Stimulated activated CD8-positive, alpha-beta memory T cell treated with anti-CD3 and anti-CD28 coated beads, Interleukin-4, amount 100 ng/mL, for 4 hours (primary cell): ENCODE data around the gene RIPK3.
"Not testable (repeated sequence)": the region's sequence is repeated elsewhere in the genome, so short reads cannot be mapped to it uniquely, and the experiment has no call there.

ENCODE experiments used
- DNase-seq, 2 donors: peaks; one replicate each; pipeline ENCODE4 v3.0.0-alpha.2; 2020; ENCODE audit warnings: low read depth in 2 of 2, low spot score in 1 of 2

Gene RIPK3

GRCh38 chr14:24339284-24340151 lies at the start of gene RIPK3:
Gene RIPK3 (minus strand): TSS chr14:24339991. CDS start chr14:24339826, 165 bp downstream.
- no peak for DNase-seq

- DNase-seq = no peak
These were observed 49.5 kb upstream of the RIPK3 start for GRCh38 chr14:24389226-24389848.

- no peak for DNase-seq
These were observed 48.8 kb upstream of the RIPK3 start for GRCh38 chr14:24388474-24389179.

DNA sequence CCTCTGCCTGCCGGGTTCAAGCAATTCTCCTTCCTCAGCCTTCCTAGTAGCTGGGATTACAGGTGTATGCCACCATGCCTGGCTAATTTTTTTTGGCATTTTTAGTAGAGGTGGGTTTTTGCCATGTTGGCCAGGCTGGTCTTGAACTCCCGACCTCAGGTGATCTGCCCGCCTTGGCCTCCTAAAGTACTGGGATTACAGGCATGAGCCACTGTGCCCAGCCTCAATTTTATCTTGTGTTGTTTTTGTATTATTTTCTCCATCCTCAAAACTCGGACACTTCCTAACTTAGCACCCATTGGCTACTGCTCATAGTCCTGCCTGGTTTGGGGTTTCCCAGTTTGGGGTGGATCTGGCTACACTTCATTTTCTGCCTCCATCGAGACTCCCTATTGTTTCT lies 47.8 kb upstream of the RIPK3 start:
- not testable (repeated sequence) for DNase-seq

- no peak for DNase-seq
These were observed 47.2 kb upstream of the RIPK3 start for GRCh38 chr14:24387009-24387345.

GRCh38 chr14:24385524-24385923 lies 45.7 kb upstream of the RIPK3 start:
- no peak for DNase-seq

DNA sequence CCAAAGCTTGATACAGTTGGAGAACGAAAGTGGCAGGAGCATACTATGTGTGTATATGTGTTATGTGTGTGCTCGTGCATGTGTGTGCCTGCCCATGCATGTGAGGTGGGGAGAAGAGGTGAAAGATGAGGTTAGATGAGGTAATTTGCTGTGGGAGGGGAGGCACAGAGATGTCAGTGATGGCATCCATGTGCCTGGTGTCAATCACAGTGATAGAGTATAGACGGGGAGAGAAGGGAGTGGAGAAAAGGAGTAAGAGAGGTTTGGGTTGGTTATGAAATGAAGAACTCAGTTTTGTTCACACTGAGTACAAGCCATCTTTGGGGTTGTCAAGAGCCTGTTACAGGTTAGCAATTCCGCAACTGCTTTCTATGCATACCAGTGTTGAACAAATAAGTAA lies 44.4 kb upstream of the RIPK3 start:
- no peak for DNase-seq

DNA sequence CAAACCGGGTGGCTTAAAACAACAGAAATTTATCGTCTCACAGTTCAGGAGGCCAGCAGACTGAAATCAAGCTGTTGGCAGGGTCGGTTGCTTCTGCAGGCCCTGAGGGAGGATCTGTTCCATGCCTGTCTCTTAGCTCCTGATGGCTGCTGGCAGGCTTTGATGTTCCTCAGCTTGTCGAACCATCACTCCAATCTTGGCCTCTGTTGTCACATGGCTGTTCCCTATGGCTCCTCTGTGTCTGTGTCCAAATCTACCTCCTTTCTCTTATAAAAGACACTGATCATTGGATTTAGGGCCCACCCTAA lies 42.2 kb upstream of the RIPK3 start:
- DNase-seq = no peak

DNA sequence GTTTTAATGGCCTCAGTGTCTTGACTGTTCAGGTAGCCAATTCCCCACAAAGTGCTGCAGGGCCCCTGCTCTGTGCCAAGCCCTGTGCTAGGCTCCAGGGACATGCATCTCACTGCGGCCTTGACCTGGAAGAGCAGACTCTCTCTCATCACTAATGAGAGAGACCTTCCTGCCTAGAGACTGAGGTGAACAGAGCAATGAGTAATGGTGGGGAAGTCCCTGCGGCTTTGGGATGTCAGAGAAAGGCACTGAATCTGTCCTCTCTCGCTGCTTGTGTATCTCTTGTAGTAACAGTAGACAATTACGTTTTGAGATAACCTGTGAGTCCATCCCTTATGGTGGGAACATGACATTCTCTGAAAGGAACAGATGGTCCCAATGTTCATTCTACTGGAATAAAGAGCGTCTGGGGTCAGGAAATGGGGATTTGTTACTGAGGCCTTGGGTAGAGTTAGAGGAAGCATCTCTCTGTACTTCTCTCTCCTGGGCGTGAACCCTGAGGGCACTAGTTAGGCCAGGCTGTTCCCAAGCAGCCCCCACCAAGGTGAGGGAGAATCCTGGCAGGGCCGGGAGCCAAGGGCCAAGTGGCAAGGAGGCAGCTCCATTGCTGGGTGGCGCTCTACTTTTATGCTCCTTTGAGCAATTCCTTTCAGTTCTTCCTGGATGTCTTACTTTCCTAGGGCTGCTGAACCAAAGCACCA lies 41.7 kb upstream of the RIPK3 start:
- DNase-seq = no peak

GRCh38 chr14:24379907-24380730 lies 40.3 kb upstream of the RIPK3 start:
- DNase-seq = no peak

DNA sequence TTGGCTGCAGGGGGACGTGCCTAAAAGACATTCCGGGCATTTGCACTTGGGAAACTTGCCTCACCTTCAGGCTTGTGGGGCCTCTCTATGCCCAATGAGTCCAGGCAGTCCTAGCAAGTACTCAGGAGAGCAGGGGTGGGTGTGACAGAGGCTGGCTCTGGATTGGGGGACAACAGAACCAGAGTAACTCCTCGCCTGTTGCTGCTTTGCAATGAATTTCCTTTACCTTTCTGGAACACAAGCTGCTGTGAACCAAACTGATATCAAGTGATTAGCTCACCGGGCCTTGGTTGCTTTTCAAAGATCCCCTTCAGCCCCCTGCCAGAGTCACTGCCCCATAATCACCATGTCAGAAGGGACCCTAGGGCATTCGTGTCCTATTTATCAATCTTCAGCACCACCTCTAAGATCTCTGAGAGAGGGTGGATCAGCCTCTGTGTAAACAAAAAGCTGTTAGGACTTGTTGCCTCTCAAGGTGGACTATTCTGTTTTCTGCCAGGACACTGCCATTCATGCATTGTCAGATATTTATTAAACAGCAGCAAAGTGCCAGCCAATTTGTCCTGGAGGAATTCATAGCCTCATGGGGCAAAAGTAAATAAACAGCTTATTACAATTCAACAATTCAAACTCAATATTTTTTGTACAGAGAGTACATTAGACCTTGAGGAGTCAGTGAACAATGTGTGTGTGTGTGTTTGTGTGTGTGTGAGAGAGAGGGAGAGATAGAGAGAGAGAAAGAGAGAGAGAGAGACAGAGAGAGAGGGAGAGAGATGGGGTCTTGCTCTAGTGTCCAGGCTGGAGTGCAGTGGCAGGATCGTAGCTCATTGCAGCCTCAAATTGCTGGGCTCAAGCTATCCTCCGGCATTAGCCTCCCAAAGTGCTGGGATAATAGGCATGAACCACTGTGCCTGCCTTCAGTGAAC lies 39.5 kb upstream of the RIPK3 start:
- DNase-seq = no peak

GRCh38 chr14:24378327-24378726 lies 38.5 kb upstream of the RIPK3 start:
- DNase-seq = no peak

- DNase-seq = no peak
These were observed 37.9 kb upstream of the RIPK3 start for GRCh38 chr14:24377657-24378056.

- no peak for DNase-seq
These were observed 37.3 kb upstream of the RIPK3 start for GRCh38 chr14:24377126-24377525.

- DNase-seq = no peak
These were observed 36.8 kb upstream of the RIPK3 start for GRCh38 chr14:24376448-24377070.

DNA sequence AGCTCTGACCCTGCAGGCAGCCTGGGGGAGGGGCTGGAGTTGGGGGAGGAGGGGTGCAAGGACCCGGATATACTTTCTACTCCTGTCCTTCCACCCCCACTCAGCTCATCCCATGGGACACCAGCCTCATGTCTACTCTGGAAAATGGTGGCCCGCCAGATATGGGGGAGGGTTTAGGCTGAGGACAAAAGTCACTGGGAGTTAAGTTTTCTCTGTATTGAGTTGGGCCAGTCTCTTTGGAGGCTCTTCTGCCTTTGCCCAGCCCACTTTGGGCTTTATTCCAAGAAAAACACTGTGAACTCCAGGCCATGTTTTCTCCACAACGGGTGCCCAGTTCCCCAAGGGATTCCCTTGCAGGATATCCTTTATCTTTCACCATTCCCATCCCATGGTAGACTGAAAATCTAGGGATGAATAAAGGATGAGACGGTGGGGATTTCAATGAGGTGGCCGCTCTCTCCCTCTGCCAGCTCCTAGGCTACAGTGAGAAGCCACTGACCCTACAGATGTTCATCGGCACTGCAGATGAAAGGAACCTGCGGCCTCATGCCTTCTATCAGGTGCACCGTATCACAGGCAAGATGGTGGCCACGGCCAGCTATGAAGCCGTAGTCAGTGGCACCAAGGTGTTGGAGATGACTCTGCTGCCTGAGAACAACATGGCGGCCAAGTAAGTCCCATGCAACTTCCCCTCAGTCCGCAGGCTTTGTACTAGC lies 33.1 kb upstream of the RIPK3 start:
- DNase-seq = no peak

DNA sequence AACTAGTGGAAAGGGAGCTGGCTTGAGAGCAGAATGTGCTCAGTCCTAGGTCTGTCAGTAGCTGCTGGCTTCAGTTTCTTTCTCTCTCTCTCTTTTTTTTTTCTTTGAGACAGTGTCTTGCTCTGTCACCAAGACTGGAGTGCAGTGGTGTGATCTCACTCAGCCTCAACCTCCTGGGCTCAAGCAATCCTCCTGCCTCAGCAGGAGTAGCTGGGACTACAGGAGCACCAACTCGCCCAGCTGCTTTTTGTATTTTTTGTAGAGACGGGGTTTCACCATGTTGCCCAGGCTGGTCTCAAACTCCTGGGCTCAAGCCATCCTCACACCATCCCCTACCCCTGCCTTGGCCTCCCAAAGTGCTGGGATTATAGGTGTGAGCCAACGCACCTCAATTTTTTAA lies 31.8 kb upstream of the RIPK3 start:
- not testable (repeated sequence) for DNase-seq

GRCh38 chr14:24370748-24371147 lies 31.0 kb upstream of the RIPK3 start:
- no peak for DNase-seq
